DND-41 (cell line): Measurements from ENCODE around the gene TMEM259.

ENCODE experiments used
- ATAC-seq: fragments of 200-7000 bp; cut with Tn5 transposase; 3 replicates; pipeline ENCODE4 v1.9.1; 2021; ENCODE audit warnings: low read depth; ENCODE audit not compliant: insufficient read depth
- DNase-seq: peaks from one replicate; pipeline ENCODE4 v3.0.0-alpha.2; 2020
- H2AFZ ChIP-seq: 2 replicates; pipeline ENCODE4 v1.6.0; 2012; ENCODE audit warnings: low read depth, low read length
- H3K27ac ChIP-seq: 2 replicates; pipeline ENCODE4 v1.5.1; 2012; ENCODE audit warnings: low read length, inconsistent platforms
- H3K27me3 ChIP-seq: fragments of 200-600 bp; sonication (generic); 2 replicates; pipeline ENCODE4 v1.6.0; 2012; ENCODE audit warnings: low read length, mild to moderate bottlenecking, inconsistent platforms; ENCODE audit not compliant: insufficient read depth, poor library complexity
- H3K36me3 ChIP-seq: 2 replicates; pipeline ENCODE4 v1.5.1; 2012; ENCODE audit warnings: low read length, inconsistent platforms; ENCODE audit not compliant: insufficient read depth
- H3K4me1 ChIP-seq: 2 replicates; pipeline ENCODE4 v1.5.1; 2012; ENCODE audit warnings: mild to moderate bottlenecking, low read length; ENCODE audit not compliant: insufficient read depth
- H3K4me2 ChIP-seq: 2 replicates; pipeline ENCODE4 v1.6.0; 2012; ENCODE audit warnings: mild to moderate bottlenecking, moderate library complexity, low read length, inconsistent platforms; ENCODE audit not compliant: insufficient read depth
- H3K4me3 ChIP-seq, 2 experiments: fragments of 200-600 bp in 1 of 2; shearing (Covaris generic) in 1 of 2; 2 replicates each; pipeline ENCODE4 v1.5.1; 2012 to 2016; ENCODE audit warnings: inconsistent platforms in 2 of 2, low read length in 2 of 2, mild to moderate bottlenecking in 2 of 2, low read depth in 1 of 2, moderate library complexity in 1 of 2
- H3K79me2 ChIP-seq: 2 replicates; pipeline ENCODE4 v1.6.0; 2012; ENCODE audit warnings: low read length, inconsistent platforms; ENCODE audit not compliant: insufficient read depth
- H3K9ac ChIP-seq: 2 replicates; pipeline ENCODE4 v1.6.0; 2012; ENCODE audit warnings: low read depth, mild to moderate bottlenecking, inconsistent platforms, low read length, moderate library complexity
- H3K9me3 ChIP-seq: 2 replicates; pipeline ENCODE4 v1.5.1; 2012; ENCODE audit warnings: low read length, moderate library complexity, mild to moderate bottlenecking, inconsistent platforms; ENCODE audit not compliant: insufficient read depth, severe bottlenecking
- H4K20me1 ChIP-seq: 2 replicates; pipeline ENCODE4 v1.6.0; 2012; ENCODE audit warnings: low read length; ENCODE audit not compliant: insufficient read depth
- CTCF ChIP-seq: IDR thresholded peaks from 2 replicates; pipeline ENCODE4 v1.5.1; 2012; ENCODE audit warnings: borderline replicate concordance, low read length, moderate library complexity, mild to moderate bottlenecking; ENCODE audit not compliant: poor library complexity, severe bottlenecking; ENCODE audit errors: extremely low read depth
- EZH2 ChIP-seq: IDR thresholded peaks from 3 replicates; pipeline ENCODE4 v1.6.1; 2012; ENCODE audit warnings: borderline replicate concordance, low read depth, mild to moderate bottlenecking, moderate library complexity, low read length, inconsistent platforms; ENCODE audit not compliant: severe bottlenecking

Gene TMEM259

DNA sequence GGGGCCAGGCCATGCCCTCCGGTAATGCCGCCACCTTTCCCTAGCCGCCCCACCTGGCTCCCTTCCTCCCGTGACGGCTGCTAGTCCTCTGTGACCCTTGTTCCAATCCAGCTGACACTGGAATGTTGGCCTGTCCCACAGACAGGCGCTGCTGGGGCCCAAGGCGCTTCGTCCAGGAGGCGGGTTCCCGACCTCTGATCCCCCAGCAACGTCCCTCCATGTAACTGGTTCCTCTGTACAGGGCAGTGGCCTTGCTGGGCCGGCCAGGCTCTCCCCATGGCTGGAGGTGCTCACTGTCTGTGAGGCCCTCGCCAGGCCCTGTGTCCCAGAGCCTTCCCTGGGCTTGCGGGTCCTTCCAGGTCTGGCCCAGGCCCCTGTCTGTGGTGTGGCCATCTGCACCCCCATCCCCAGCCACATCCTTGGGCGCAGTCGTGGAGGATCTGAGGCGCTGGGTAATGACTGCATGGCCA lies 27.5 kb downstream of the TMEM259 start:
- no peak overlapping the region for H2AFZ ChIP-seq
- no peaks in the 10 kb centered on the region for H3K79me2 ChIP-seq
- peaks cover 6% of the 10 kb centered on the region for H3K27me3 ChIP-seq
- H4K20me1 ChIP-seq: peaks cover 45% of the 10 kb centered on the region
- H3K4me1 ChIP-seq: peaks cover 9% of the 10 kb centered on the region
- no peak overlapping the region for H3K4me2 ChIP-seq
- no peak overlapping the region for H3K9ac ChIP-seq
- ATAC-seq (no peak), DNase-seq (no peak)
- TF ChIP-seq EZH2: no peak
- no peak for TF ChIP-seq CTCF
- H3K36me3 ChIP-seq: peaks cover 52% of the 10 kb centered on the region
- no peak overlapping the region for H3K27ac ChIP-seq
- no peaks in the 10 kb centered on the region for H3K9me3 ChIP-seq
- H3K4me3 ChIP-seq: no peak overlapping the region

DNA sequence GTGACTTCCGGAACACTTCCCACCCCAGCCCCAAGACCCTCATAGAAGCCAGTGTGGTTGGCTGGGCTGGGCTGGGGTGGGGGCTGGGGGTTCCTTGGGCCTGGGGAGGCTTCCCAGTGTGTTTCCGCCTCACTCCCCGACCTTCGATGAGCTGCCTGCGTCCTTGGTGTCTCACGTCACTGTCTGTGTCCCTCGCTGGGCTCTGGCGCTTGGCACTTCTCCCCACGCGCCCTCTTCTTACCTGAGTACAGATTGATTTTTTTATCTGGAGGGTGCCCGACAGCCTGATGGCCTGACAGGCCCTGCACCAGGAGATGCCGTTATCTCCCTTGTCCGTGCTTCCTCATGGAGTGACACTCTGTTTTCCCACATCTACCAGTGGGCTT lies 28.3 kb downstream of the TMEM259 start:
- Histone ChIP-seq H3K27me3 (peaks cover 6% of the 10 kb centered on the region), H3K9ac (no peak overlapping the region), H3K4me1 (peaks cover 9% of the 10 kb centered on the region), H4K20me1 (peaks cover 49% of the 10 kb centered on the region), H3K79me2 (no peaks in the 10 kb centered on the region), H3K4me3 (no peak overlapping the region), H3K27ac (no peak overlapping the region), H2AFZ (no peak overlapping the region), H3K36me3 (peaks cover 57% of the 10 kb centered on the region), H3K4me2 (no peak overlapping the region), H3K9me3 (no peaks in the 10 kb centered on the region)
- no peak for TF ChIP-seq EZH2
- ATAC-seq (no peak), DNase-seq (no peak)

DNA sequence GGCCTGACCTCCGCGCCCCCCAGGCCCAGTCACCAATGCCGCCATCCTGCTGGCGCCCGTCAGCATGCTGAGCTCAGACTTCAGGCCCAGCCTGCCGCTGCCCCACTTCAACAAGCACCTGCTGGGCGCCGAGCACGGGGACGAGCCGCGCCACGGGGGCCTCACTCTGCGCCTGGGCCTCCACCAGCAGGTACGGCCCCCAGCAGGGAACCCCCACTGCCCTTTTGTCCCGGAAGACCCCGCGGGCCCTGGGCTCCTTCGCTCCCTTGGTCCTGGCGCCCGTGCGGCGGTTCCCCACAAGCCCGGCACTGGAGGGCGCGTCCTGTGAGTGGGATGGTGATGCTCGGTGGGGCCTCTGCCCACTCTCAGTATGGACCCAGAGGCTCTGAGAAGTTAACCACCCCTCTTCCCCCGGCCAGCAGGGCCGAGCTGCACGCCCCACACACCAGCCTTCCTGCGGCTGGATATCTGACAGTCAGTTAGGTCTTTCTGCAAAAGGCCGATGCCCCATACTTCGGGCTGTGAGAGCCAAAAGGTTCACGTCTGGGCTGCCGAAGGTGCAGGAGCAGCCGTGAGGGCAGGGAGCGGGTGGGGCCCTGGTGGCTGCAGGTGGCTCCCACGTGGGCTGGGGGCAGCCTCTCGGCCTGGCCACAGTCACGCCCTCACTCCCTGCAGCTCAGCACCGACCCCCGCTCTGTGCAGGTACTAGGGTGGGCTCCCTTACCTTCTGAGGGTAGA lies 28.8 kb downstream of the TMEM259 start:
- H3K4me1 ChIP-seq: peaks cover 9% of the 10 kb centered on the region
- no peak for TF ChIP-seq CTCF
- TF ChIP-seq EZH2: no peak
- H3K9me3 ChIP-seq: no peaks in the 10 kb centered on the region
- H3K36me3 ChIP-seq: peaks cover 62% of the 10 kb centered on the region
- no peak overlapping the region for H2AFZ ChIP-seq
- no peak for ATAC-seq
- no peak overlapping the region for H3K4me3 ChIP-seq
- H3K27ac ChIP-seq: no peak overlapping the region
- H3K27me3 ChIP-seq: peaks cover 6% of the 10 kb centered on the region
- no peak overlapping the region for H3K9ac ChIP-seq
- H3K4me2 ChIP-seq: no peak overlapping the region
- peaks cover 49% of the 10 kb centered on the region for H4K20me1 ChIP-seq
- no peak for DNase-seq
- no peaks in the 10 kb centered on the region for H3K79me2 ChIP-seq

- DNase-seq: peak; percentile 66
- peaks cover 5% of the 10 kb centered on the region; the same call in 1 of the 2 replicates for H3K79me2 ChIP-seq
- peaks cover 4% of the 10 kb centered on the region for H3K27me3 ChIP-seq
- no peak overlapping the region for H3K4me3 ChIP-seq
- peaks cover 69% of the 10 kb centered on the region for H3K36me3 ChIP-seq
- H3K4me2 ChIP-seq: no peak overlapping the region
- TF ChIP-seq EZH2: no peak
- no peak for TF ChIP-seq CTCF
- peaks cover 7% of the 10 kb centered on the region for H3K4me1 ChIP-seq
- H3K9ac ChIP-seq: no peak overlapping the region
- peaks cover 49% of the 10 kb centered on the region for H4K20me1 ChIP-seq
- H3K9me3 ChIP-seq: no peaks in the 10 kb centered on the region
- H3K27ac ChIP-seq: no peak overlapping the region
- H2AFZ ChIP-seq: no peak overlapping the region
- peak; percentile 43; the same call in 1 of the 3 replicates for ATAC-seq
These were observed 29.6 kb downstream of the TMEM259 start for GRCh38 chr19:991174-991931.
